Gastrocnemius medialis (tissue), 4 donors: ENCODE measurements around the gene SURF2.

Experiments
- POLR2A ChIP-seq, 2 donors: fragments of 450-650 bp; IDR thresholded peaks; one replicate each; pipeline ENCODE4 v1.6.1; 2017; ENCODE audit warnings: antibody characterized with exemption in 2 of 2, mild to moderate bottlenecking in 2 of 2, moderate library complexity in 2 of 2
- TF ChIP-seq, protein P1 (sequence below), 5 experiments: fragments of 450-650 bp in 3 of 5; fragments of 200-600 bp in 2 of 5; sonication (generic) in 2 of 5; IDR thresholded peaks in 4 of 5; conservative IDR thresholded peaks in 1 of 5; 1 replicate in 4 of 5; 2 replicates in 1 of 5; pipeline ENCODE4 v1.5.1; 2016 to 2019; ENCODE audit warnings: antibody characterized with exemption in 5 of 5, mild to moderate bottlenecking in 3 of 5, moderate library complexity in 3 of 5

DNA sequence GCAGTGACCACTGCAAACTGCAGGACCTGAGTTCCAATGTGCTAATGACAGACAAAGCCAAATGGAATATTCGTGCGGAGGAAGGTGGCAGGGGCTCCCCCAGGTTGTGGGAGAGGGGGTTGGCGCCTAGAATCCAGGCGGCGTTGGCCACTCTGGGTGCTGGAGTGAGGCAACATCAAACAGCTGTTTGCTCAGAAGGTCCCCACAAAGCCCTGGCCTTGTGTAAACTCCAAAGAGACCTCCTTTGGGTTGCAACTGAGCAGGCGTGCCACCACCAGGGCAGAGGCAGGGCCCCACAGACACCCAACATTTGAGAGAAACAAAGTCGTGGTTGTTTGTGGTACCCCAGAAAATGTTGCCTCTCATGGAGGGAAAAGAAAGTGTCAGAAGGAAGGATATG lies 34.4 kb downstream of the SURF2 start:
- TF ChIP-seq, protein P1, sequence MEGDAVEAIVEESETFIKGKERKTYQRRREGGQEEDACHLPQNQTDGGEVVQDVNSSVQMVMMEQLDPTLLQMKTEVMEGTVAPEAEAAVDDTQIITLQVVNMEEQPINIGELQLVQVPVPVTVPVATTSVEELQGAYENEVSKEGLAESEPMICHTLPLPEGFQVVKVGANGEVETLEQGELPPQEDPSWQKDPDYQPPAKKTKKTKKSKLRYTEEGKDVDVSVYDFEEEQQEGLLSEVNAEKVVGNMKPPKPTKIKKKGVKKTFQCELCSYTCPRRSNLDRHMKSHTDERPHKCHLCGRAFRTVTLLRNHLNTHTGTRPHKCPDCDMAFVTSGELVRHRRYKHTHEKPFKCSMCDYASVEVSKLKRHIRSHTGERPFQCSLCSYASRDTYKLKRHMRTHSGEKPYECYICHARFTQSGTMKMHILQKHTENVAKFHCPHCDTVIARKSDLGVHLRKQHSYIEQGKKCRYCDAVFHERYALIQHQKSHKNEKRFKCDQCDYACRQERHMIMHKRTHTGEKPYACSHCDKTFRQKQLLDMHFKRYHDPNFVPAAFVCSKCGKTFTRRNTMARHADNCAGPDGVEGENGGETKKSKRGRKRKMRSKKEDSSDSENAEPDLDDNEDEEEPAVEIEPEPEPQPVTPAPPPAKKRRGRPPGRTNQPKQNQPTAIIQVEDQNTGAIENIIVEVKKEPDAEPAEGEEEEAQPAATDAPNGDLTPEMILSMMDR (IDR thresholded peaks at IDR 0.05 in 4 of 5, conservative IDR thresholded peaks at IDR 0.05 in 1 of 5), result no peak
- no peak for TF ChIP-seq POLR2A (IDR thresholded peaks at IDR 0.05)
